Right lobe of liver (tissue), 6 donors: ENCODE data around the gene MTARC1. TPM values are rescaled to one million over a fixed set of nuclear protein-coding genes. Genes with fewer than 3 reads are reported as not detected.

ENCODE experiments used
- ATAC-seq, 4 donors: fragments of 200-7000 bp; cut with Tn5 transposase; one replicate each; pipeline ENCODE4 v1.9.1; 2020; ENCODE audit warnings: mild to moderate bottlenecking in 4 of 4, moderate library complexity in 4 of 4
- DNase-seq, 3 donors: peaks; one replicate each; pipeline ENCODE4 v3.0.0-alpha.2; 2020
- H3K27ac ChIP-seq, 3 donors: fragments of 200-600 bp; one replicate each; pipeline ENCODE4 v1.8.0; 2022
- H3K27me3 ChIP-seq, 2 donors: fragments of 200-600 bp; one replicate each; pipeline ENCODE4 v1.8.0; 2022
- H3K36me3 ChIP-seq, 4 donors: fragments of 200-600 bp; sonication (generic) in 1 of 4; one replicate each; pipeline versions ENCODE4 v1.5.1 to v1.8.0; 2017 to 2022; ENCODE audit warnings: control low read depth in 1 of 4
- H3K4me1 ChIP-seq, 4 donors: fragments of 200-600 bp; sonication (generic) in 1 of 4; one replicate each; pipeline versions ENCODE4 v1.5.1 to v1.8.0; 2017 to 2022; ENCODE audit warnings: control low read depth in 1 of 4
- H3K4me3 ChIP-seq, 3 donors: fragments of 200-600 bp; one replicate each; pipeline ENCODE4 v1.8.0; 2022
- H3K9me3 ChIP-seq, 4 donors: fragments of 200-600 bp; sonication (generic) in 1 of 4; one replicate each; pipeline versions ENCODE4 v1.5.1 to v1.8.0; 2017 to 2022; ENCODE audit warnings: control low read depth in 1 of 4
- POLR2A ChIP-seq: fragments of 450-650 bp; IDR thresholded peaks from one replicate; pipeline ENCODE4 v1.6.1; 2017; ENCODE audit warnings: antibody characterized with exemption, mild to moderate bottlenecking
- WGBS: methylation state at CpG from one replicate; pipeline ENCODE4 v1.1.6; 2018; ENCODE audit warnings: low coverage, low lambda C conversion rate; ENCODE audit not compliant: insufficient coverage; ENCODE audit errors: missing lambda C conversion rate; 5-methylcytosine and 5-hydroxymethylcytosine counted together
- intact Hi-C, 2 donors: fragments of 100-400 bp; cut with DNase I; formaldehyde crosslinking; loops; one replicate each; pipeline versions ENCODE4 v1.11.2 to v1.14.1; 2022
- total RNA-seq, 6 experiments: library from RNA; depleted of rRNA in 2 of 6; stranded (reverse); fragments of >200 nt in 2 of 6; fragmentation: NEBNext Ultra II Directional in 3 of 6; extraction: Animal tissue kit (Norgen Biotek cat#: 25700) in 3 of 6; gene quantifications; one replicate each; pipeline versions ENCODE4 v1.1.0 to v1.2.4, GENCODE V29; 2016 to 2023
- TF ChIP-seq, protein P1 (sequence below), 4 donors: fragments of 200-600 bp in 3 of 4; fragments of 450-650 bp in 1 of 4; IDR thresholded peaks; one replicate each; pipeline versions ENCODE4 v1.5.1 to v1.8.0; 2016 to 2022; ENCODE audit warnings: antibody characterized with exemption in 4 of 4, mild to moderate bottlenecking in 2 of 4
- donor health status: DM: no; HTN: yes; CAD: no.
- donor health status: DM: no; HTN: no; CAD: no.
- donor health status: DM: no; HTN: no; CAD: no.
- donor health status: DM: no; HTN: yes; CAD: no.
- donor health status: DM: no; HTN: yes; CAD: no.

The MTARC1 gene
- total RNA-seq, 6 experiments from 2014 or later = 14.5 to 83.6 (median 35.2) TPM

DNA sequence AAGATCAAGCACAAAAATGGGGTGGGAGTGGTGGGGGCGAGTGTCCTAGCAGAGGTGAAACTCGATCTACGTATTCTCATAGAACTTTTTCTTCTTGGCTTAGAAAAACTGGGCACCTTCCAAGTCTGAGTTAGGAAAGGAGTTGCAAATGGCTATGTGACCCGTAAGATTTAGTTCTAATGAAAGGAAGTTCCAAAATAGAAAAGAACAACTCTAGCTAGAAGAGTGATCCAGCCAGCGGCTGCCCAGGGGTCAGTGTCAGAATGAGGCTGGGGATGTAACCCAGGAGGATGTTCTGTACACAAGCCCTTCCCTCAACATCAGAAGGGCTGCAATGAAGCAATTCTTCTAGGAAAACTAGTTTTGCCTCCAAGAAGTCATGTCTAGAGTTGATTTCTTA is 5.2 kb downstream of the MTARC1 start:
- intact Hi-C loops = no loop called here
- H3K9me3 ChIP-seq = no peaks in the 10 kb centered on the region
- H3K36me3 ChIP-seq = no peaks in the 10 kb centered on the region
- DNase-seq = no peak
- 23% methylated on average over 5 of the region's 5 CpGs for WGBS
- H3K4me1 ChIP-seq = peaks cover 0 to 67% (median 18%) of the 10 kb centered on the region in 4 donors
- H3K27me3 ChIP-seq = no peaks in the 10 kb centered on the region
- no peak overlapping the region for H3K4me3 ChIP-seq
- peak in 1 of 4 donors; percentile 6 for ATAC-seq
- H3K27ac ChIP-seq = peak overlapping the region in 2 of 3 donors; percentile 88 to 92
- no peak for TF ChIP-seq POLR2A
- TF ChIP-seq, protein P1, sequence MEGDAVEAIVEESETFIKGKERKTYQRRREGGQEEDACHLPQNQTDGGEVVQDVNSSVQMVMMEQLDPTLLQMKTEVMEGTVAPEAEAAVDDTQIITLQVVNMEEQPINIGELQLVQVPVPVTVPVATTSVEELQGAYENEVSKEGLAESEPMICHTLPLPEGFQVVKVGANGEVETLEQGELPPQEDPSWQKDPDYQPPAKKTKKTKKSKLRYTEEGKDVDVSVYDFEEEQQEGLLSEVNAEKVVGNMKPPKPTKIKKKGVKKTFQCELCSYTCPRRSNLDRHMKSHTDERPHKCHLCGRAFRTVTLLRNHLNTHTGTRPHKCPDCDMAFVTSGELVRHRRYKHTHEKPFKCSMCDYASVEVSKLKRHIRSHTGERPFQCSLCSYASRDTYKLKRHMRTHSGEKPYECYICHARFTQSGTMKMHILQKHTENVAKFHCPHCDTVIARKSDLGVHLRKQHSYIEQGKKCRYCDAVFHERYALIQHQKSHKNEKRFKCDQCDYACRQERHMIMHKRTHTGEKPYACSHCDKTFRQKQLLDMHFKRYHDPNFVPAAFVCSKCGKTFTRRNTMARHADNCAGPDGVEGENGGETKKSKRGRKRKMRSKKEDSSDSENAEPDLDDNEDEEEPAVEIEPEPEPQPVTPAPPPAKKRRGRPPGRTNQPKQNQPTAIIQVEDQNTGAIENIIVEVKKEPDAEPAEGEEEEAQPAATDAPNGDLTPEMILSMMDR (IDR thresholded peaks at IDR 0.05) = no peak

DNA sequence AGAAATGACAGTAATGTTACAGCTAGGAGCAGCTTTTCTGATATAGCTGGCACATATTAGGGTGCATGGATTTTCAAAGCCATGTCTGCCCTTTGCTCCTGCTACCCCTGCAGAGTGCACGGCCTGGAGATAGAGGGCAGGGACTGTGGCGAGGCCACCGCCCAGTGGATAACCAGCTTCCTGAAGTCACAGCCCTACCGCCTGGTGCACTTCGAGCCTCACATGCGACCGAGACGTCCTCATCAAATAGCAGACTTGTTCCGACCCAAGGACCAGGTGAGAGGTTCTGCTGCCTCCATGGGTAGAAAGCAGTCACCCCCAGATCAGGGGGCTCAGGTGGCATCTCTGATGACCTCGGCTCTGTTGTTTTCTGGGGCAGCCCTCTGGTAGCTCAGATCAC is 9.8 kb downstream of the MTARC1 start:
- Histone ChIP-seq H3K4me1 (peaks cover 0 to 29% (median 4%) of the 10 kb centered on the region in 4 donors), H3K36me3 (peaks cover 0 to 25% (median 3%) of the 10 kb centered on the region in 4 donors), H3K27me3 (no peaks in the 10 kb centered on the region), H3K4me3 (no peak overlapping the region), H3K27ac (peak overlapping the region in 1 of 3 donors; percentile 1), H3K9me3 (no peaks in the 10 kb centered on the region)
- intact Hi-C loops = no loop called here
- WGBS = 40% methylated on average over 1 of the region's 10 CpGs
- TF ChIP-seq, protein P1 (IDR thresholded peaks at IDR 0.05) = peak; percentile 26 to 58 (median 38)
- TF ChIP-seq POLR2A = no peak
- ATAC-seq = peak; percentile 90 to 99 (median 97)
- peak; percentile 75 to 85 (median 76) for DNase-seq

DNA sequence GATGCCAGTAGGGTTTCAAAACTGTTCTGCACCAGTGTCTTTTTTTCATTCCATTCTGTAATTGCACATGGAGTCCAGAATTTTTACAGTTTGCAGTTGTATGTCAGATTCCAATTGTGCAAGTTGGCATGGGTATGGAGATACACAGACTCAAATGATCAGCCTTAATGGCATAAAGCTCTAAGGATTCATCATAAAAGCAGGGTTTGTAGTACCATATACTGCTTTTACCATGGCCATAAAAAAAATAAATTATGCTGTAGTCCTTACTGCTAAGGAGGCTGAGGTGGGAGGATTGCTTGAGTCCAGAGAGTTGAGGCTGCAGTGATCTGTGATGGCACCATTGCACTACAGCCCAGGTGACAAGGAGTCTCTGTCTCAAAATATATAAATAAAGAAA is 10.3 kb downstream of the MTARC1 start:
- no peak for ATAC-seq
- Histone ChIP-seq H3K27me3 (no peaks in the 10 kb centered on the region), H3K36me3 (peaks cover 0 to 25% (median 3%) of the 10 kb centered on the region in 4 donors), H3K4me3 (no peak overlapping the region), H3K9me3 (no peaks in the 10 kb centered on the region), H3K4me1 (peaks cover 0 to 24% (median under 1%) of the 10 kb centered on the region in 4 donors), H3K27ac (no peak overlapping the region)
- intact Hi-C loops = no loop called here
- TF ChIP-seq, protein P1 (IDR thresholded peaks at IDR 0.05) = no peak
- no peak for TF ChIP-seq POLR2A
- no peak for DNase-seq

DNA sequence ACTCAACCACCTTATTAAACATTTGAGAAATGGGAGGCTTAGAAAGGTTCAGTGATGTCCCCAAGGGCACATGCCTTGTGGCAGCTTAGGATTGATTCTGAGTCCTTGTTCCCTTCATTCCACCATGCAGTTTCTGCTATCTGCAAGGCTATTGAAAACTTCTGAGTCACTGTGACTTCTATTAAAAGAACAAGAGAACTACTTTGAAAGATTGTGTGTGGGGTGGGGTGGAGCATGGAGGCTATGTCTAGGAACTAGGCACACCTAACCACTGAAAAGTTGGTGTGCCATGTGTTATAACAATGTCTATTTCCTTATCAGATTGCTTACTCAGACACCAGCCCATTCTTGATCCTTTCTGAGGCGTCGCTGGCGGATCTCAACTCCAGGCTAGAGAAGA is 10.8 kb downstream of the MTARC1 start:
- DNase-seq (no peak), ATAC-seq (no peak)
- Histone ChIP-seq H3K36me3 (peaks cover 0 to 25% (median 3%) of the 10 kb centered on the region in 4 donors), H3K27me3 (no peaks in the 10 kb centered on the region), H3K4me1 (peaks cover 0 to 20% (median 0%) of the 10 kb centered on the region in 4 donors), H3K9me3 (no peaks in the 10 kb centered on the region), H3K27ac (no peak overlapping the region), H3K4me3 (no peak overlapping the region)
- intact Hi-C loops = no loop called here
- 100% methylated on average over 3 of the region's 3 CpGs for WGBS
- no peak for TF ChIP-seq POLR2A
- TF ChIP-seq, protein P1 (IDR thresholded peaks at IDR 0.05) = no peak

DNA sequence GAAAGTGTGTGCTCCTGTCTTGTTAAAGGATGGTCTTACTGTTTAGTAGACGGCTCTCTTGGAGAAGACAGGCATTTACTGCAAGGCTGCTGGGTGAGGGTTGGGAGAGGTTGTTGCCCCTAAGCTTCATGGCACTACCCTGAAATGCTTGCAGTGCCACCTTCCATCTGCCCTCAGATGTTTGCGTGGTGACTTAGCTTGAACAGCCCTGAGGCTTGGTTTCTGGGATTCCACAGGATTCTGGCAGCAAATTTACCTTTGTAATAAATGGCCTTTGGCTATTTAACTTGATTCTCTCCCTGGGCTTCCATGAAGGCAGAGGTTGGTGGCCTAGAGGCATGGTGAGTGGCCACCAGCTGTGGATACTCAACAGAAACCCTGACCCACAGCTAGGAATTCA is 11.6 kb downstream of the MTARC1 start:
- H3K9me3 ChIP-seq = no peaks in the 10 kb centered on the region
- H3K27ac ChIP-seq = no peak overlapping the region
- no peaks in the 10 kb centered on the region for H3K27me3 ChIP-seq
- H3K36me3 ChIP-seq = peaks cover 0 to 25% (median 3%) of the 10 kb centered on the region in 4 donors
- no peak for DNase-seq
- H3K4me3 ChIP-seq = no peak overlapping the region
- ATAC-seq = no peak
- intact Hi-C loops = no loop called here
- H3K4me1 ChIP-seq = peaks cover 0 to 16% (median 0%) of the 10 kb centered on the region in 4 donors
- TF ChIP-seq, protein P1 (IDR thresholded peaks at IDR 0.05) = no peak
- no peak for TF ChIP-seq POLR2A
- 100% methylated on average over 1 of the region's 2 CpGs for WGBS
